Hematopoietic multipotent progenitor cell treated with erythropoietin and hydrocortisone succinate and interleukin-3 and kit ligand, for 15 days (in vitro differentiated cells): Measurements from ENCODE around the gene HMCN2.

Experiments
- DNase-seq: peaks from one replicate; pipeline ENCODE4 v3.0.0-alpha.2; 2015; ENCODE audit warnings: low spot score

Gene HMCN2

DNA sequence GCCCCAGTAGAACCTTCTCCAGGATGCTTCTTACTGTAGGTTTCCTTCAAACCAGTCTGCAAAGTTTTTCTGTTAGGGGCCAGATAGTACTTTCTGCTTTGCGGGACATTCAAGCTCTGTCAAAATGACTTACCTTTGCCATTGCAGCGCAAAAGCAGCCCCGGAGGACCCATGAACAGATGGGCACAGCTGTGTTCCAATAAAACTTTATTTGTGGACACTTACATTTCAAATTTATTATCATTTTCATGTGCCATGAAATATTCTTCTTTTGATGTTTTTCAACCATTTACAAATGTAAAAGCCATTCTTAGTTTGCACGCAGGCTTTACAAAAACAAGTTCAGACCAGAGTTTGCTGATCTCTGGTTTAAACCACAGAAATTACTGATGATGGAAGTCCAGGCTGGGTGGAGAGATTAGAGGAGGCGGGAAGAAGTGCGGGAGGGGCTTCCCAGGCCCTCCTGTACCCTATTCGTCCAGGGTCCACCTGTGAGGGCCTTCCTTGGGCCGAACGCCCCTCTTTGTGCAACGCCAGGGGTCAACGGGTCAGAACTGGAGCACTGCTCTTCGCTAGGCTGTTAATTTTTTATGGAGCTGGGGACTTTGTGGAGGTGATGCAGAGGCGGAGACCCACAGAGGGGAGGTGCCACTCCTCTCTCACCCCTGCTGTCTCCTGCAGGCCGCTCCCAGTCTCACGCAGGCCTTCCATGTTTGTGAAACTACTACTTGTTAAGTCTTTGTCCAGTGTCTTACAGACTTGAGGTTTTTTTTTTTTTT, 171.6 kb downstream of the HMCN2 start:
- no peak for DNase-seq

GRCh38 chr9:130438382-130438981, 172.9 kb downstream of the HMCN2 start:
- DNase-seq: no peak

- no peak for DNase-seq
These were observed 175.5 kb downstream of the HMCN2 start for GRCh38 chr9:130441031-130441430.

DNA sequence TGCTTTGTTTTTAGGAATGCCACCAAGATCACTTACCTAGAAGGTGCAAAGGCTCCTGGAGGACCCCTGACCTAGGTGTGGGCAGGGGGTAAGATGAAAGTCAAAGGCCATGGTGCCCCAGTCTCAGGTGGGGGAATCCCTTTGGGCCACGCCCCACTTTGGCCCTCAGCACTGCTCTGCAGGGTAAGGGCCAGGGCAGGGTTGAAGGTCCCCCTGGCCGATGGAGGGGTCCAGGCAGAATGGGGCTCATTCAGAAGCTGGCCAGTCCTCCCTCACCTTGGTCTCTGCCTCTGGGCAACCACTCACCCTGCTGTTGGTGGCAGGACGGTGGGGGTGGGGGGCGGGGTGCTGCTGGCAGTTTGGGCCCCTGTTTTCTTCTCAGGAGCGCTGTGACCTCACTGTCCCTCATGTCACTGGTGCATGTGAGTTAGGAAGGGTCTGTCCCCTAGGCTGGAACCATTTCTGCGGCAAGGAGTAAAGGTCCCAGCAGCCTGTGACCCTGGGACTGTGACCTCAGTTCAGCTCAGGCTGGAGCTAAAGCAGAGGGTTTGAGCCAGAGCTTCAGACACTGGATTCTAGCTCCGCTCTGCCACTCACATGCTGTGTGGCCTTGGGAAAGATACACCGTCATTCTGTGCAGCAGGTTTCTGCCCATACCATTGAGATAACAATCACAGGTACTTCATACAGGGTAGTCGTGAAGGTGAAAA, 177.3 kb downstream of the HMCN2 start:
- no peak for DNase-seq

GRCh38 chr9:130443456-130443801, 177.9 kb downstream of the HMCN2 start:
- no peak for DNase-seq

DNA sequence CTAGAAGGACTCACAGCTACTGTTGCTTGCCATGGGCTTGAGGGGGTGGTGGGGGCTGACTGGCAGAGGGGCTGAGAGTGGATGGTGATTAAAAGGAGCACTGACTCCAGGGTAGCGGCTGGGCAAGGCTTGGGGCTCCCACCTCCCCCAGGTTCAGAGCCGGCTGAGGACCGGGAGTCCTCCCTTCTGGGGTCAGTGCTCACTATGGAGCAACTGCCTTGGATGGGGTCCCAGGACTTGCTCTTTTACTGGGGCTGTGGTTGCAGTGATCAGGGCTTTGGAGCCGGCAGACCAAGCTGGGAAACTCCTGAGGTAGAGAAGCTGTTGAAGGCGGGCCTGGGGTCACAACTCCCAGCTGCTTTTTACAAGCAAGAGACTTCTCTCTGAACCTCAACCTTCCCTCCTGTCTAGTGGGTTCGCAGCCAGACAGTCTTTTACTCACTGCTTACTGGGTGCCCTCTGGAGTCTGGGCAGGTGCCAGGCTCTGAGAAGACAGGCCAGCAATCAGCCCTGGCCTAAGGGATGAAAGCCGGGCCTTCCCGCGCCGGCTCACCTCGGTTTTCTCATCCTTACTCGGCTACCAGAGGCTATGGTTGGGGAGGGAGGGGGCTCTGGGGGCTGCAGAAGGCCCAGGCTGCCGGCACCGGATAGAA, 178.4 kb downstream of the HMCN2 start:
- DNase-seq: no peak

GRCh38 chr9:130444565-130445221, 179.1 kb downstream of the HMCN2 start, which contains the start of gene ASS1:
Gene ASS1, plus strand, starts transcription at chr9:130444961. Its CDS starts 7,268 bp downstream, at chr9:130452229.
- no peak for DNase-seq

DNA sequence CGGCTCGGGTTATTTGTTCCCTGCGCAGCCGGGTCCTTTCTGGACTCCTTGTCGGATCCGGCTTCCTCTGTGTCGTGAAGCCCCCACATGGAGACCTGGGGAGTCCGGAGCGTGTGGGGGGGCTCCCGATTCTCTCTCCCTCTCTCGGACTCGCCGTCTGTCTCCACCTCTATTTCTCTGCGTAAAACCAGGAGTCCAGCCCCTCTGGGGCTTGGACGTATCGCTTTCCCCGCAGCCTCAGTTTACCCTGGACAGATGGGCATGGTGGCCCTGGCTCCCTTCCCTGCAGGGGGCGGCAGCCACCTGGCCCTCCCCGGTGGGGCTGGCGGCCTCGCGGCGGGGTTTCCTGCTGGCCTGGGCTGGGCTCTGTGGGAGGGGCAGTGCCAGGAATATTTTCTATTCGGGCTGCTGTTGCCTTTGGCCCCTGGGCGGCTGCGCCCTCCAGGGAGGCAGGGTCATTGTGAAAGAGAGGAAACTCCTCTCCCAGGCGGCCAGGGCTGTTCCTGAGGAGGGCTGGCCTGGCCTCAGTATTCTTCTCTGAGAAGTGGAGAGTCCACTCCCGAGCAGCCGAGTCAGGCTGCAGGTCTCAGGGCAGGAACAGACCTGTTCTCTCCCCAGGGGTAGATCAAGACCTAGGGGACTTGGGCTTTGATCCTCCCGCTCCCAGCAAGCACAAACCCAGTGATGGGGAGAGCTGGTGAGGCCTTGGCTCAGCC, 179.9 kb downstream of the HMCN2 start:
- DNase-seq: no peak

DNA sequence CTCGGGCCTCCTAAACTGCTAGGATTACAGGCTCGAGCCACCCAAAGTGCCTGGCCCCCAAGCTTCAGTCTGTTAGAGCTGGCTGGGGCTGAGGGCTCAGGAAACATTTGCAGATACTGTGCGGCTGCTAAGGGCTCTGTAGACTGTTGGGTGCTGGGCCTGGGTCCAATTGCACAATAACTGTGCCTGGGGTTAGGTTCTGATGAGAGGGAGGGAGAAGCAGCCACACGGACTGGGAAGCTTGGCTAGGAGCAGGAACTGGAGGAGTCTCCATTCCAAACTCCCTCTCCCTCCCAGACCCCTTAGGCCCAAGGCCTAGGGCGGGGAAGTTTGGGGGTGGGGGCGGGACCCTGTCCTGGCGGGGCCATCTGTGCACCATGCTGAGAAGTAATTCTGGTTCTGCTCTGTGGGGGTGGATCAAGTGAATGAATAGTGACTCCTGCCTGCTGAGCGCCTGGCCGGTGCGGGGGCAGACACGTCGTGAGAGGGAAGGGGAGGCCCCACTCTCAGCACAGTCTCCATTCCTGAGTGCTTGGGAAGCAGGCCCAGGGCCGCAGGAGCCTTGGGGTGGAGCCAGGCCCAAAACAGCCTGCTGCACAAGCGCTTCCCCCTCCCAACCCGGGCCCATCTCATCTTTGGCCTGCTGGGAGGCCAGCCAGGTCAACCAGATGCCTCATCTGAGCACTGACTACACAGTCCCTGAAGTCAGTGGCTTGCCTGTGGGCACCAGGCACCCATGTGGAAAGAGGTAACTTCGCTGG, 180.7 kb downstream of the HMCN2 start:
- DNase-seq: no peak

DNA sequence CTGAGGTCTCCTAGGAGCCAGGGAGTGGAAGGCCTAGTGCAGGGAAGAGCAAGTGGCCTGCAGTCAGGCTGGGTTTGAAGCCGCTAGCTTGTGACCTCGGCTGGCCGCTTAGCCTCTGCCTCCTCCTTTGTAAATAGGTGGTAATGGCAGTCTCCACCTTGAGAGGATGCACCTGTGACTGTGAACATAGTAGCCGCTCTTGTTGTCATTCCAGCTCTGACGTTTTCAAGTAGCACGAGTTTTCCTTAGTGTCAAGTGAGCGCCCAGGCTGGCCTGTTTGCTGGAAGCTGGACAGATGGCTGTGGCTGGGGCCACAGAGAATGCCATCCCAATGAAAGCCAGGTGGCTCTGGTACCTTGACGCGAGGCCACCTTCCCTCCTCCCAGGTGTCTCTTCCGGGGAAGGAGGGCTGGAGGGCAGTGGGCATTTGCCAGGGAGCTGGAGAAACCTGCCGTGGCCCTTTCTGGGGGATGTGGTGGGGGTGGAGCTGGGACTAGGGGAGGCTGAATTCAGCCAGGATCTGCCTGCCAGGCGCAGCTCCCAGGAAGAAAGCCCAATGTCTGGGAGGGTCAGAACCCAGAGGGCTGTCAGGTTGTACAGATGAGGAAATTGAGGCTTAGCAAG, 181.7 kb downstream of the HMCN2 start:
- no peak for DNase-seq

- peak; percentile 15 for DNase-seq
These were observed 182.6 kb downstream of the HMCN2 start for GRCh38 chr9:130448035-130448624.

DNA sequence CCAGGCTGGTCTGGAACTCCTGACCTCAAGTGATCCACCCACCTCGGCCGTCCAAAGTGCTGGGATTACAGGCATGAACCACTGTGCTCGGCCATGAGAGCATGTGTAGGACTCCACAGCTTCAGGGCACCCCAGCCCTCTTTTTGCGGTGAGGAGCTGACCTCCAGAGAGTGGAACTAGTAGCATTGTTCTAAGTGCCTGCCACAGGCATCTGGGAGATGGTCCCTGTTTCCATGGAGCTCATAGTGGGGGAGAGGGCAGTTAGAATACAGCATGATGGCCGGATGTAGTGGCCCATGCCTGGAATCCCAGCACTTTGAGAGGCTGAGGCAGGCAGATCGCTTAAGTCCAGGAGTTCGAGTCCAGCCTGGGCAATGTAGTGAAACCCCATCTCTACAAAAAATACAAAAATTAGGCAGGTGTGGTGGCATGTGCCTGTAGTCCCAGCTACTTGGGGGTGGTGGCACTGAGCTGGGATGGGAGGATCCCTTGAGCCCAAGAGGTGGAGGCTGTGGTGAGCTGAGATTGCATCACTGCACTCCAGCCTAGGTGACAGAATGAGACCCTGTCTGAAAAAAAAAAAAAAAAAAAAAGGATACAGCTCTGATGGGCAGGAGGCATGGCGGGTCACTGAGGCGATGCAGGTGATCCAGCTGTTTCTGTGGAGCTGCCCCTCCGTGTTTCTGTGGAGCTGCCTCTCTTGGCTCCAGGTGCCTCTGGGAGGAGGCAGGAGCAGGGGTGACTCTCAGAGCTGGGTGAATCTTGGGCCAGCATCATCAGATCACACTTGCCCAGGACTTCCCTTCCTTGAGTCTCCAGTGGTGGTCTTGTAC, 183.4 kb downstream of the HMCN2 start:
- no peak for DNase-seq

- no peak for DNase-seq
These were observed 184.9 kb downstream of the HMCN2 start for GRCh38 chr9:130450344-130451003.

DNA sequence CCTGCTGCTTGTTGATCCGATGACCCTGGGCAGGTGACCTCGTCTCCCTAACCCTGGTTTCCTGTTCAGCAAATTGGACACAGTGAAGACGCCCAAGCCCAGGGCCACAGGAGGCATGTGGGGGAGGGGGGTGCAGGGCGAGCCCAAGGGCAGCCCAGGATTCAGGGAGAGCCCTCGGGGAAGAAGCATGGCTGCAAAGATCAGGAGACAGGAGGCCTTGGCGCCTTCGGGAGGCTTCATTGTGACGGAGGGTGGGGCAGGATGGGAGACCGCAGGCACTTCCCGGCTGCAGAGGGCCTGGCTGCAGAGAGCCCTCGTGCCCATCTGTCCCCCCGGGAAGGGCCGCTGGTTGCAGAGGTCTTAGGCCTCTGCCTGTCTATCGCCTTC, 185.4 kb downstream of the HMCN2 start:
- no peak for DNase-seq

DNA sequence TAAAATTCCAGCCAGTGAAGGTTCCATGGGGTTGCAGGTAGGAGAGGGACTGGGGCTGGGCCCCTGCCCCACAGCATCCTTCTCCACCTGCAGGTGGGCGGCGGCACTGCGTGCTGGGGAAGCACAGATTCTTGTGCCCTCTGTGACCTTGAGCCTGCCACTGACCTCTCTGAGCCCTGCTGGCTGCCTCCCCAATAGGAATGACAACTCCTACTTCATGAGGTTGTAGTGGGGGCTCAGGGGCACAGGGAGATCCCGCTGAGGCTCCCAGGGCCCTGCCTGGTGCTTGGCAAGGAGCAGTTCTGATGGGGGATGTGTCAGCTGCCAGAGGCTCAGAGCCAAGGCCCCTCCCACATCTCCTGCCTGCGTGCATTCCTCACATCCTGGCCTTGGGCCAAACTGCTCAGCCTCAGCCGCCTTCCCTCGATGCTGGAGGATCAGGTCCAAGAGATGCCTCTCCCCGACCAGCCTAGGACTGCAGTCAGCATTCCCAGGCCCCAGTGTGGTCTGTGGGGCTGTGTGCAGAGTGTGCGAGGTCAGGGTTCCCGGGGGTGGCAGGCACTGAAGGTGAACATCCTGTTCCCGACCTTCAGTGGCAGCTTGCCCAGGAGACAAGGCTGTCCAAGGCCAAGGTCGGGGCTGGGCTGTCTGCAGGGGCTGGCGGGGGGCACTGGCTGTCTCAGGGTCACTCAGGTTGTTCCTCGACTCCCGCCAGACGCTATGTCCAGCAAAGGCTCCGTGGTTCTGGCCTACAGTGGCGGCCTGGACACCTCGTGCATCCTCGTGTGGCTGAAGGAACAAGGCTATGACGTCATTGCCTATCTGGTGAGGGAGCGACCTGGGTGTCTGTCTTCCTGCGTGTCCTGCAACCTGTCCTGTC, 186.2 kb downstream of the HMCN2 start:
- peak; percentile 70 for DNase-seq

DNA sequence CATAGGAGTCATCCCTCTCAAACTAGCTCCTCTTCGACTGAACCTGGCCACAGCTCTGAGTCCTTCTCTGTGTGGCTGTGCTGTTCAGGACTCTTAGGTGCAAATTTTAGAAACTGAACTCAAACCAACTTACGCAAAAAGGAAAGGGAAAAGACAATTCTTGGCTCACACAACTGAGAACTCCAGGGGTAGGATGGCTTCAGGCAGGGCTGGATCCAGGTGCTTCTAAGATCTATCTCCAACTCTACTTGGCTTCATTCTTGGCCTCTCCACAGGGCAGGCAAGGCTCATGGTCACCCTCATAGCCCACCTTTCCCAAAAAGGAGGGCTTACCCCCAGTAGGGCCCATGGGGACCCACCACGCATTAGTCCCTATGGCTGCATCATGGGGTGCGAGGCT, 187.3 kb downstream of the HMCN2 start:
- no peak for DNase-seq

- DNase-seq: no peak
These were observed 187.9 kb downstream of the HMCN2 start for GRCh38 chr9:130453487-130453886.
